OCI-LY7 (cell line): ENCODE results near the gene NPHS1.
A peak's percentile ranks its signal among the peaks of the same experiment; 100 is the strongest.

Experiments used
- CTCF ChIP-seq: fragments of 200-600 bp; sonication (generic); conservative IDR thresholded peaks from 2 replicates; pipeline ENCODE4 v1.5.1; 2014; ENCODE audit warnings: mild to moderate bottlenecking, antibody characterized with exemption, low read length, moderate library complexity, mixed read lengths
- EZH2phosphoT487 ChIP-seq: fragments of 200-600 bp; sonication (generic); IDR thresholded peaks from 2 replicates; pipeline ENCODE4 v1.6.1; 2018; ENCODE audit warnings: low read depth, borderline replicate concordance, mild to moderate bottlenecking, mixed run types, antibody characterized with exemption, low read length, moderate library complexity, mixed read lengths

DNA sequence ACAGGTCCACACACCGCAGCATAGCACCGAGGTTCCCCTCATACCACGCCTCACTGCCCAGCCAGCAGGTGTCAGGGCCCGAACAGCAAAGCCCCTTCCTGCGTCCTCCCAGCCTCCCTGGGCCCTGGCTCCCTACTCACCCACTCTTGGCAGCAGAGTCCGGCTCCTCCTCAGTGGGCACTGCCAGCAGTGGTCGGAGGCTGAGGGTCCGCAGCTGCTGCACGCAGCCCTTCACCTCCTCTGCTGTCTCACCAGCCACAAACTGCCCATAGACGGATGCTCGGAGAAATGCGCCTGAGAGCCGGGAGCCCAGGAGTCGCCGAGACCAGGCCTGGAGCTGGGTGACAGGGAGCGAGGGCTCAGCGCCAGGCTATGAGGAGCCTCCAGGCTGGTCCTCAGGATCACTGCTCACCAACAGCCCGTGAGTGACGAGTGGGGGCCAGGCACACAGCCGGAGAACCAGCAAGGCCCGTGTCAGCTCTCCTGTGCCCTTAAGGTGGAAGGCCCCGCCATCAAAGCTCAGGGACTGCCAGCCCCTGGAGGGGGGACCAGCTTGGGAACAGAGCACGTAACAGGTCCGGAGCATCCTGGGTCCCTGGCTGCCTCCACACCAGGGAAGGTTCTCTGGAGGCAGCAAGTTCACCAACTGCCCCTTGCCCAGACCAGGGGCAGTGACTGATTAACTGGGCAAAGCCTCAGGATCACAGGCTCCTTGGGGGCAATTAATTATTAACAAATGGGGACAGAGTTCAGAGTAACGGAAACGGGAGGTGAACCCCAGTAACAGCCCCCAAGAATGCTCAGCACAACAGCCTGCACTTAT, 39.9 kb downstream of the NPHS1 start, which contains the start of gene PRODH2:
- TF ChIP-seq CTCF = 0 out of 2 replicates have a peak, but pooled peaks have one; percentile 23
- no peak for TF ChIP-seq EZH2phosphoT487
